Neural cell (in vitro differentiated cells): ENCODE data around the gene RFX3. TPM values are rescaled to one million over a fixed set of nuclear protein-coding genes. Genes with fewer than 3 reads are reported as not detected.
A peak's percentile ranks its signal among the peaks of the same experiment; 100 is the strongest.

Experiments
- H2AFZ ChIP-seq: fragments of 200-600, 300-800 bp; sonication (generic), shearing (Covaris generic); 2 replicates; pipeline ENCODE4 v1.6.0; 2014; ENCODE audit warnings: low read depth, mild to moderate bottlenecking, antibody characterized with exemption, low read length, moderate library complexity
- H3F3A ChIP-seq: fragments of 200-600 bp; shearing (Covaris generic); 2 replicates; pipeline ENCODE4 v1.6.1; 2016; ENCODE audit warnings: mild to moderate bottlenecking, moderate library complexity, mixed read lengths, antibody characterized with exemption, low read length; ENCODE audit not compliant: insufficient read depth, poor library complexity, severe bottlenecking
- H3K27ac ChIP-seq: fragments of 200-600, 300-800 bp; sonication (generic), shearing (Covaris generic); 2 replicates; pipeline ENCODE4 v1.5.1; 2014; ENCODE audit warnings: mild to moderate bottlenecking, low read length, moderate library complexity
- H3K27me3 ChIP-seq: fragments of 300-800, 200-600 bp; sonication (generic), shearing (Covaris generic); 2 replicates; pipeline ENCODE4 v1.6.0; 2014; ENCODE audit warnings: mild to moderate bottlenecking, low read depth, low read length, moderate library complexity; ENCODE audit not compliant: insufficient read depth
- H3K36me3 ChIP-seq: fragments of 300-800, 200-600 bp; sonication (generic), shearing (Covaris generic); 2 replicates; pipeline ENCODE4 v1.5.1; 2014; ENCODE audit warnings: mild to moderate bottlenecking, antibody characterized with exemption, low read length, moderate library complexity; ENCODE audit not compliant: insufficient read depth
- H3K4me2 ChIP-seq: fragments of 300-800, 200-600 bp; sonication (generic), shearing (Covaris generic); 2 replicates; pipeline ENCODE4 v1.6.0; 2014; ENCODE audit warnings: mild to moderate bottlenecking, low read length
- H3K4me3 ChIP-seq: fragments of 300-800, 200-600 bp; sonication (generic), shearing (Covaris generic); 2 replicates; pipeline ENCODE4 v1.5.1; 2014; ENCODE audit warnings: mild to moderate bottlenecking, low read length, moderate library complexity
- H3K79me2 ChIP-seq: fragments of 200-600 bp; shearing (Covaris generic); replicated peaks from 2 replicates; pipeline ENCODE4 v1.6.0; 2014; ENCODE audit warnings: mild to moderate bottlenecking, low read length, moderate library complexity; ENCODE audit not compliant: insufficient read depth
- H3K9ac ChIP-seq: fragments of 300-800, 200-600 bp; sonication (generic), shearing (Covaris generic); 2 replicates; pipeline ENCODE4 v1.6.1; 2016; ENCODE audit warnings: mild to moderate bottlenecking, low read length, mixed read lengths
- H3K9me2 ChIP-seq: fragments of 200-600 bp; shearing (Covaris generic); 2 replicates; pipeline ENCODE4 v1.6.1; 2016; ENCODE audit warnings: mild to moderate bottlenecking, low read length, mixed read lengths; ENCODE audit not compliant: insufficient read depth
- H3K9me3 ChIP-seq: fragments of 200-600, 300-800 bp; sonication (generic), shearing (Covaris generic); 2 replicates; pipeline ENCODE4 v1.6.1; 2016; ENCODE audit warnings: mild to moderate bottlenecking, mixed run types, low read length, moderate library complexity, mixed read lengths
- H4K20me1 ChIP-seq: fragments of 200-600 bp; shearing (Covaris generic); 2 replicates; pipeline ENCODE4 v1.6.1; 2016; ENCODE audit warnings: mild to moderate bottlenecking, mixed run types; ENCODE audit not compliant: insufficient read depth
- EP300 ChIP-seq: fragments of 450-650 bp; conservative IDR thresholded peaks from 2 replicates; pipeline ENCODE4 v1.6.1; 2014; ENCODE audit warnings: antibody characterized with exemption, mild to moderate bottlenecking, moderate library complexity; ENCODE audit not compliant: poor library complexity, severe bottlenecking
- EZH2 ChIP-seq: fragments of 200-600, 300-800 bp; shearing (Covaris generic), sonication (generic); IDR thresholded peaks from 2 replicates; pipeline ENCODE4 v1.6.1; 2014; ENCODE audit warnings: antibody characterized with exemption, low read length, borderline replicate concordance, mild to moderate bottlenecking; ENCODE audit not compliant: insufficient read depth, poor library complexity, severe bottlenecking
- MXI1 ChIP-seq: fragments of 450-650 bp; conservative IDR thresholded peaks from 2 replicates; pipeline ENCODE4 v1.6.1; 2014; ENCODE audit warnings: antibody characterized with exemption, mild to moderate bottlenecking; ENCODE audit not compliant: poor library complexity, severe bottlenecking
- POLR2AphosphoS5 ChIP-seq: IDR thresholded peaks from 2 replicates; pipeline ENCODE4 v1.6.1; 2012
- RAD21 ChIP-seq: fragments of 450-650 bp; conservative IDR thresholded peaks from 2 replicates; pipeline ENCODE4 v1.6.1; 2014; ENCODE audit warnings: antibody characterized with exemption, mild to moderate bottlenecking, moderate library complexity
- SMC3 ChIP-seq: fragments of 450-650 bp; conservative IDR thresholded peaks from 2 replicates; pipeline ENCODE4 v1.6.1; 2014; ENCODE audit warnings: antibody characterized with exemption, mild to moderate bottlenecking, moderate library complexity; ENCODE audit not compliant: poor library complexity
- TAF1 ChIP-seq: IDR thresholded peaks from 2 replicates; pipeline ENCODE4 v1.6.1; 2012; ENCODE audit warnings: low read depth
- polyA plus RNA-seq: library from polyadenylated mRNA; depleted of rRNA; stranded (reverse); fragments of >200 nt; gene quantifications from 2 replicates; pipeline ENCODE4 v1.2.3, GENCODE V29; 2014
- TF ChIP-seq, protein P1 (sequence below): fragments of 450-650 bp; IDR thresholded peaks from 2 replicates; pipeline ENCODE4 v1.5.1; 2014; ENCODE audit warnings: antibody characterized with exemption, mild to moderate bottlenecking, moderate library complexity; ENCODE audit not compliant: poor library complexity, severe bottlenecking
- TF ChIP-seq, protein P2 (sequence below): IDR thresholded peaks from 2 replicates; pipeline ENCODE4 v1.6.1; 2012; ENCODE audit warnings: borderline replicate concordance

The RFX3 gene
- polyA plus RNA-seq, 1 donor from 2014 or later, result 27.6 TPM

DNA sequence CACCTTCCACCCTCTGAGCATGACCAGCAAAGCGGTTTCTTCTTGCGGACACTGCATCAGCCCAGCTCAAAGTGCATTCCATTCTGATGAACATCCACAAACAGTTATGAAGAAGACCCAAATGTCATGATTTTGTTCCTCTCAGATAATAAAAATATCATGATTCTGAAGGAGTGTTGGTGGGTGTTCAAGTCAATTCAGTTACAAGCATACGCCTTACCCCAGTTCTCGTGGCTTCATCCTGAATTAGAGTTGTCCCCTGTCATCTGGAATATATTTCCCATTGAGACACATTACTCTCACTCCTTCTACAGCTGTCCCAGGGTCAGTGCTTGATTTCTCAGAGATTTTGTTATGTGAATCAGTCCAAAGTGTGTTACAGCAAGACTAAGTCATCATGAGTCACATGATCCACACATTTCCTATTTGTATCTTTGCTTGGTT, 325.4 kb downstream of the RFX3 start:
- Histone ChIP-seq H3K9me2 (no peaks in the 10 kb centered on the region), H4K20me1 (no peaks in the 10 kb centered on the region), H3K27me3 (no peaks in the 10 kb centered on the region), H3K9ac (no peak overlapping the region), H3K9me3 (no peaks in the 10 kb centered on the region), H3K36me3 (no peaks in the 10 kb centered on the region), H3K4me2 (no peak overlapping the region), H2AFZ (no peak overlapping the region), H3K79me2 (no peaks in the 10 kb centered on the region), H3F3A (no peaks in the 10 kb centered on the region), H3K27ac (no peak overlapping the region), H3K4me3 (no peak overlapping the region)
- TF ChIP-seq POLR2AphosphoS5 (no peak), EZH2 (no peak), RAD21 (no peak), TAF1 (no peak), SMC3 (no peak), EP300 (no peak), MXI1 (no peak)
- TF ChIP-seq, protein P1, sequence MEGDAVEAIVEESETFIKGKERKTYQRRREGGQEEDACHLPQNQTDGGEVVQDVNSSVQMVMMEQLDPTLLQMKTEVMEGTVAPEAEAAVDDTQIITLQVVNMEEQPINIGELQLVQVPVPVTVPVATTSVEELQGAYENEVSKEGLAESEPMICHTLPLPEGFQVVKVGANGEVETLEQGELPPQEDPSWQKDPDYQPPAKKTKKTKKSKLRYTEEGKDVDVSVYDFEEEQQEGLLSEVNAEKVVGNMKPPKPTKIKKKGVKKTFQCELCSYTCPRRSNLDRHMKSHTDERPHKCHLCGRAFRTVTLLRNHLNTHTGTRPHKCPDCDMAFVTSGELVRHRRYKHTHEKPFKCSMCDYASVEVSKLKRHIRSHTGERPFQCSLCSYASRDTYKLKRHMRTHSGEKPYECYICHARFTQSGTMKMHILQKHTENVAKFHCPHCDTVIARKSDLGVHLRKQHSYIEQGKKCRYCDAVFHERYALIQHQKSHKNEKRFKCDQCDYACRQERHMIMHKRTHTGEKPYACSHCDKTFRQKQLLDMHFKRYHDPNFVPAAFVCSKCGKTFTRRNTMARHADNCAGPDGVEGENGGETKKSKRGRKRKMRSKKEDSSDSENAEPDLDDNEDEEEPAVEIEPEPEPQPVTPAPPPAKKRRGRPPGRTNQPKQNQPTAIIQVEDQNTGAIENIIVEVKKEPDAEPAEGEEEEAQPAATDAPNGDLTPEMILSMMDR, result no peak
- TF ChIP-seq, protein P2, sequence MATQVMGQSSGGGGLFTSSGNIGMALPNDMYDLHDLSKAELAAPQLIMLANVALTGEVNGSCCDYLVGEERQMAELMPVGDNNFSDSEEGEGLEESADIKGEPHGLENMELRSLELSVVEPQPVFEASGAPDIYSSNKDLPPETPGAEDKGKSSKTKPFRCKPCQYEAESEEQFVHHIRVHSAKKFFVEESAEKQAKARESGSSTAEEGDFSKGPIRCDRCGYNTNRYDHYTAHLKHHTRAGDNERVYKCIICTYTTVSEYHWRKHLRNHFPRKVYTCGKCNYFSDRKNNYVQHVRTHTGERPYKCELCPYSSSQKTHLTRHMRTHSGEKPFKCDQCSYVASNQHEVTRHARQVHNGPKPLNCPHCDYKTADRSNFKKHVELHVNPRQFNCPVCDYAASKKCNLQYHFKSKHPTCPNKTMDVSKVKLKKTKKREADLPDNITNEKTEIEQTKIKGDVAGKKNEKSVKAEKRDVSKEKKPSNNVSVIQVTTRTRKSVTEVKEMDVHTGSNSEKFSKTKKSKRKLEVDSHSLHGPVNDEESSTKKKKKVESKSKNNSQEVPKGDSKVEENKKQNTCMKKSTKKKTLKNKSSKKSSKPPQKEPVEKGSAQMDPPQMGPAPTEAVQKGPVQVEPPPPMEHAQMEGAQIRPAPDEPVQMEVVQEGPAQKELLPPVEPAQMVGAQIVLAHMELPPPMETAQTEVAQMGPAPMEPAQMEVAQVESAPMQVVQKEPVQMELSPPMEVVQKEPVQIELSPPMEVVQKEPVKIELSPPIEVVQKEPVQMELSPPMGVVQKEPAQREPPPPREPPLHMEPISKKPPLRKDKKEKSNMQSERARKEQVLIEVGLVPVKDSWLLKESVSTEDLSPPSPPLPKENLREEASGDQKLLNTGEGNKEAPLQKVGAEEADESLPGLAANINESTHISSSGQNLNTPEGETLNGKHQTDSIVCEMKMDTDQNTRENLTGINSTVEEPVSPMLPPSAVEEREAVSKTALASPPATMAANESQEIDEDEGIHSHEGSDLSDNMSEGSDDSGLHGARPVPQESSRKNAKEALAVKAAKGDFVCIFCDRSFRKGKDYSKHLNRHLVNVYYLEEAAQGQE, result no peak

DNA sequence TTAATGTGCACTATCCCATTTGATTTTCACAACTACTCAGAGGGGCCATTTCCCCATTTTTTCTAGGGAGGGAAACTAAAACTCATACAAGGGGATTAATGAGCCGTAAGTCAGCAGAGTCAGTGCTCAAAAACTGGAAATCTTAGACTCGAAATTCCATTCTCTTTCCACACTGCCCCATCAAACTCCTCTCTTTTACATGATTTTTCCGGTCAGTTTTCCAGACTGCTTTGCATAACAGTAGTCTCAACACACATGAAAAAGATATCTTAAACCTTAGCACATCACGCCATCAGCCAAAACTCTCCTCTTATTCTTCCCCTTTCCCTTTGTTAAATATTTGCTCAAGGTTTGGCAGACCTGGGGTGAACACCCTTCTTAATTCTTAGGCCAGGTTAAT, 332.0 kb downstream of the RFX3 start:
- Histone ChIP-seq H4K20me1 (no peaks in the 10 kb centered on the region), H3K9me3 (no peaks in the 10 kb centered on the region), H3K4me2 (no peak overlapping the region), H3K9ac (no peak overlapping the region), H3K79me2 (no peaks in the 10 kb centered on the region), H3K4me3 (no peak overlapping the region), H2AFZ (no peak overlapping the region), H3K36me3 (no peaks in the 10 kb centered on the region), H3K9me2 (no peaks in the 10 kb centered on the region), H3K27me3 (no peaks in the 10 kb centered on the region), H3K27ac (peak overlapping the region; percentile 66), H3F3A (no peaks in the 10 kb centered on the region)
- no peak for TF ChIP-seq POLR2AphosphoS5
- TF ChIP-seq, protein P1, result no peak
- no peak for TF ChIP-seq EP300
- no peak for TF ChIP-seq EZH2
